Keratinocyte (primary cell): ENCODE results near the gene PWWP2B. TPM values are rescaled to one million over a fixed set of nuclear protein-coding genes. Genes with fewer than 3 reads are reported as not detected.

ENCODE experiments used
- DNase-seq: peaks from one replicate; pipeline ENCODE4 v3.0.0-alpha.2; 2011; ENCODE audit warnings: low read depth, missing footprints, low spot score
- FAIRE-seq: peaks from 2 replicates; lab custom pipeline; 2011; peaks lifted over from hg19 to GRCh38; lab: Jason Lieb, UNC
- H2AFZ ChIP-seq: 2 replicates; pipeline ENCODE4 v1.6.0; 2012; ENCODE audit warnings: low read length, control low read depth, inconsistent platforms; ENCODE audit not compliant: control insufficient read depth
- H3K27ac ChIP-seq: 2 replicates; pipeline ENCODE4 v1.5.1; 2011; ENCODE audit warnings: low read length; ENCODE audit not compliant: control insufficient read depth, insufficient read depth
- H3K27me3 ChIP-seq: 3 replicates; pipeline ENCODE4 v1.6.0; 2011; ENCODE audit warnings: low read length; ENCODE audit not compliant: control insufficient read depth, insufficient read depth; ENCODE audit errors: extremely low read depth
- H3K36me3 ChIP-seq, 2 experiments: 2 replicates in 1 of 2; 3 replicates in 1 of 2; pipeline ENCODE4 v1.5.1; 2011; ENCODE audit warnings: low read length in 2 of 2, mild to moderate bottlenecking in 1 of 2; ENCODE audit not compliant: control insufficient read depth in 2 of 2, insufficient read depth in 2 of 2; ENCODE audit errors: extremely low read depth in 1 of 2
- H3K4me1 ChIP-seq: 3 replicates; pipeline ENCODE4 v1.5.1; 2011; ENCODE audit warnings: low read length; ENCODE audit not compliant: control insufficient read depth, insufficient read depth; ENCODE audit errors: extremely low read depth
- H3K4me2 ChIP-seq: 3 replicates; pipeline ENCODE4 v1.6.0; 2011; ENCODE audit warnings: low read depth, low read length; ENCODE audit not compliant: control insufficient read depth, insufficient read depth; ENCODE audit errors: extremely low read depth
- H3K4me3 ChIP-seq, 3 experiments: fragments of 200-600 bp in 1 of 3; sonication (generic) in 1 of 3; 2 replicates in 2 of 3; 3 replicates in 1 of 3; pipeline ENCODE4 v1.5.1; 2011 to 2016; ENCODE audit warnings: low read length in 3 of 3, mild to moderate bottlenecking in 3 of 3, control low read depth in 2 of 3, inconsistent platforms in 1 of 3, low read depth in 1 of 3, mixed read lengths in 1 of 3, mixed run types in 1 of 3, moderate library complexity in 1 of 3; ENCODE audit not compliant: control insufficient read depth in 2 of 3, insufficient read depth in 2 of 3; ENCODE audit errors: extremely low read depth in 1 of 3
- H3K79me2 ChIP-seq: 2 replicates; pipeline ENCODE4 v1.6.0; 2012; ENCODE audit warnings: low read length; ENCODE audit not compliant: control insufficient read depth, insufficient read depth
- H3K9ac ChIP-seq: 3 replicates; pipeline ENCODE4 v1.6.0; 2011; ENCODE audit warnings: low read length; ENCODE audit not compliant: control insufficient read depth, insufficient read depth; ENCODE audit errors: extremely low read depth
- H3K9me1 ChIP-seq: 3 replicates; pipeline ENCODE4 v1.6.0; 2011; ENCODE audit warnings: low read length; ENCODE audit not compliant: control insufficient read depth, insufficient read depth; ENCODE audit errors: extremely low read depth
- H3K9me3 ChIP-seq: 2 replicates; pipeline ENCODE4 v1.5.1; 2012; ENCODE audit warnings: low read depth, low read length; ENCODE audit not compliant: control insufficient read depth
- H4K20me1 ChIP-seq: 3 replicates; pipeline ENCODE4 v1.6.0; 2011; ENCODE audit warnings: low read length; ENCODE audit not compliant: control insufficient read depth, insufficient read depth; ENCODE audit errors: extremely low read depth
- EZH2 ChIP-seq: IDR thresholded peaks from one replicate; pipeline ENCODE4 v1.6.1; 2012; ENCODE audit warnings: inconsistent platforms, mild to moderate bottlenecking, low read length, moderate library complexity
- dilution Hi-C: fragments of 300-500 bp; cut with MboI; formaldehyde crosslinking; loops from one replicate; pipeline ENCODE4 v1.7.0; 2020; ENCODE audit warnings: low sequenced_read_pairs; ENCODE audit not compliant: extremely low pct_ligation_motif_present
- polyA plus RNA-seq, 5 experiments: library from polyadenylated mRNA; depleted of rRNA in 3 of 5; stranded (reverse) in 3 of 5; stranded (forward) in 1 of 5; unstranded in 1 of 5; fragments of >200 nt; gene quantifications; 1 replicate in 1 of 5; 2 replicates in 3 of 5; 3 replicates in 1 of 5; pipeline versions ENCODE4 v1.2.1 to v1.2.3, GENCODE V29; 2011 to 2012; ENCODE audit warnings: missing spikeins in 2 of 5, low read depth in 1 of 5, low replicate concordance in 1 of 5
- TF ChIP-seq, protein P1 (sequence below), 3 experiments: IDR thresholded peaks in 1 of 3; conservative IDR thresholded peaks in 1 of 3; optimal IDR thresholded peaks in 1 of 3; 2 replicates in 2 of 3; 3 replicates in 1 of 3; pipeline versions ENCODE3 to v1.5.1; 2011; ENCODE audit warnings: low read length in 3 of 3, mild to moderate bottlenecking in 3 of 3, moderate library complexity in 2 of 3, control low read depth in 1 of 3, inconsistent platforms in 1 of 3; ENCODE audit not compliant: insufficient read depth in 2 of 3; ENCODE audit errors: extremely low read depth in 1 of 3

Gene PWWP2B
- polyA plus RNA-seq, 1 donor (not counting 4 experiments of a cell fraction or from before 2014, with no cell fraction given) = 3.1 TPM

DNA sequence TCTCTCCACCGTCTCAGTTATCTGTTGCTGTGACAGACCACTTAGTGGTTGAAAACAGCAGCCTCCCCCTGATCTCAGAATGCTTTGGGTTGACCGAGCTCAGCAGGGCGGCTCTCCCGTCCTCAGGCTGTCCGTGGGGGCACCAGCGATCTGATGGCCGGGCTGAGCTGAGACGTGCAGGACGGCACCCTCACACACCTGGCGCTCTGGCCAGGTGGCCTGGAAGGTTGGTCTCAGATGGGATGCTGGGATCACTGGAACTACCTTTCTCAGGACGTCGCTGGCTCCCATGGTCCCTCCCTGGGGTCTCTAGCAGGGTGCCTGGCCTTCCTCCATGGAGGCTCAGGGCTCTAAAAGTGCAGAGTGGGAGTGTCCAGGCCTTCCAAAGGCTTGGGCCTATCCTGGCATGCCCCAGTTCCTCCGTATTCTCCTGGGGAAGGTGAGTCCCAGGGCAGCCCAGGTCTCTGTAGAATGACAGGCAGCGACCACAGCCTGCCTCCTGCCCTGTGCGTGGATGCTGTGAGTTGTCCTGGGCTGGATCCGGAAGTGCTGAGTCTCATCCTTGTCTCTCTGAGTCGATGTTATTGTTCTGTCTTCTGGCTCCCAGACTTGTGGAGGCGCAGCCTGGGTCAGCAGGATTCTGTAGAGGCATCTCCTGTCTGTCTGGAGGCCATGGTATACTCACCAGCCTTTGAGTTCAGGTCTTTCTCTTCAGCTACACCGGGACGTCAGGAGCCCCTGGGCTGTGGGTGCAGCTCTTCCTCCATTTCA, 12.2 kb upstream of the PWWP2B start:
- no peak overlapping the region for H3K4me2 ChIP-seq
- no peak overlapping the region for H3K4me3 ChIP-seq
- FAIRE-seq (no peak), DNase-seq (no peak)
- H2AFZ ChIP-seq = no peak overlapping the region
- dilution Hi-C loops = no loop called here
- H3K9ac ChIP-seq = no peak overlapping the region
- no peak for TF ChIP-seq EZH2
- TF ChIP-seq, protein P1, sequence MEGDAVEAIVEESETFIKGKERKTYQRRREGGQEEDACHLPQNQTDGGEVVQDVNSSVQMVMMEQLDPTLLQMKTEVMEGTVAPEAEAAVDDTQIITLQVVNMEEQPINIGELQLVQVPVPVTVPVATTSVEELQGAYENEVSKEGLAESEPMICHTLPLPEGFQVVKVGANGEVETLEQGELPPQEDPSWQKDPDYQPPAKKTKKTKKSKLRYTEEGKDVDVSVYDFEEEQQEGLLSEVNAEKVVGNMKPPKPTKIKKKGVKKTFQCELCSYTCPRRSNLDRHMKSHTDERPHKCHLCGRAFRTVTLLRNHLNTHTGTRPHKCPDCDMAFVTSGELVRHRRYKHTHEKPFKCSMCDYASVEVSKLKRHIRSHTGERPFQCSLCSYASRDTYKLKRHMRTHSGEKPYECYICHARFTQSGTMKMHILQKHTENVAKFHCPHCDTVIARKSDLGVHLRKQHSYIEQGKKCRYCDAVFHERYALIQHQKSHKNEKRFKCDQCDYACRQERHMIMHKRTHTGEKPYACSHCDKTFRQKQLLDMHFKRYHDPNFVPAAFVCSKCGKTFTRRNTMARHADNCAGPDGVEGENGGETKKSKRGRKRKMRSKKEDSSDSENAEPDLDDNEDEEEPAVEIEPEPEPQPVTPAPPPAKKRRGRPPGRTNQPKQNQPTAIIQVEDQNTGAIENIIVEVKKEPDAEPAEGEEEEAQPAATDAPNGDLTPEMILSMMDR (optimal IDR thresholded peaks at IDR 0.05 in 1 of 3, IDR thresholded peaks at IDR 0.05 in 1 of 3, conservative IDR thresholded peaks at IDR 0.05 in 1 of 3; ENCODE audit: extremely low read depth in 1 of 3, insufficient read depth in 2 of 3, low read length in 3 of 3) = no peak
- no peaks in the 10 kb centered on the region for H3K9me3 ChIP-seq
- H4K20me1 ChIP-seq = no peaks in the 10 kb centered on the region
- H3K27me3 ChIP-seq = no peaks in the 10 kb centered on the region
- H3K9me1 ChIP-seq = no peaks in the 10 kb centered on the region
- H3K27ac ChIP-seq = no peak overlapping the region
- H3K79me2 ChIP-seq = no peaks in the 10 kb centered on the region
- H3K4me1 ChIP-seq = no peaks in the 10 kb centered on the region
- H3K36me3 ChIP-seq = no peaks in the 10 kb centered on the region

DNA sequence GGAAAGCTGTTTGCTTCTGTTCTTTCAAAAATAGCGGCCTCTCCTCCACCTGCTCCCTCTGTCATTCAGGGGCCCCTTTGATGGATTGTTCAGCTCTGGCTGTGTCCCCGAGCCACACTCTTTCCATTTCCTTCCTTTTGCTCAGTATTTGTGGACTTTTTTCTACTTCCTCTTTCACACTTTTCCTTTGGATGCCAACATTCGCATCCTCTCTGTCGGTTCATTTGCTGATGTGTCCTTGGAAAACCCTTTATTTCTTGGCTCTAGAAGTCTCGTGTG, 11.7 kb upstream of the PWWP2B start:
- TF ChIP-seq, protein P1 (optimal IDR thresholded peaks at IDR 0.05 in 1 of 3, IDR thresholded peaks at IDR 0.05 in 1 of 3, conservative IDR thresholded peaks at IDR 0.05 in 1 of 3; ENCODE audit: extremely low read depth in 1 of 3, insufficient read depth in 2 of 3, low read length in 3 of 3) = no peak
- no peak for TF ChIP-seq EZH2
- H3K79me2 ChIP-seq = no peaks in the 10 kb centered on the region
- H2AFZ ChIP-seq = no peak overlapping the region
- no peak overlapping the region for H3K4me2 ChIP-seq
- H4K20me1 ChIP-seq = no peaks in the 10 kb centered on the region
- no peak overlapping the region for H3K4me3 ChIP-seq
- H3K9me3 ChIP-seq = no peaks in the 10 kb centered on the region
- dilution Hi-C loops = no loop called here
- no peak overlapping the region for H3K9ac ChIP-seq
- no peak overlapping the region for H3K27ac ChIP-seq
- no peak for DNase-seq
- H3K9me1 ChIP-seq = no peaks in the 10 kb centered on the region
- no peak for FAIRE-seq
- H3K36me3 ChIP-seq = no peaks in the 10 kb centered on the region
- H3K4me1 ChIP-seq = no peaks in the 10 kb centered on the region
- H3K27me3 ChIP-seq = no peaks in the 10 kb centered on the region
